ENCODE measurements around the gene ELF2. TPM values are rescaled to one million over a fixed set of nuclear protein-coding genes. Genes with fewer than 3 reads are reported as not detected.
A peak's percentile ranks its signal among the peaks of the same experiment; 100 is the strongest.

The ELF2 gene
- total and polyA plus RNA-seq, 2 of the 8 experiments (the other 6 are each of a cell fraction or from before 2014, with no cell fraction given) = 21.1 to 44.3 TPM

- H3K4me1 ChIP-seq (replicated peaks in 1 of 4; ENCODE audit: control insufficient read depth in 3 of 4, insufficient read depth in 4 of 4, low read length in 3 of 4) = peaks cover 1 to 21% (median 7%) of the 10 kb centered on the region in 4 experiments; a peak in 4 of 7 replicates
- CTCF ChIA-PET (ENCODE audit: partially characterized antibody) = interaction anchor here (0.6 to 3.0 kb wide), 7 partner anchors 17 to 441 kb away, joined by 3 to 18 read pairs (median 3); no protein-coding TSS in a partner anchor
- H3K23ac ChIP-seq (ENCODE audit: insufficient read length) = no peak overlapping the region
- no peak for TF ChIP-seq TEAD4 (IDR thresholded peaks at IDR 0.05; ENCODE audit: low read depth, low read length)
- TF ChIP-seq ASH2L (IDR thresholded peaks at IDR 0.05; ENCODE audit: low read length) = no peak
- TF ChIP-seq CREB1 (IDR thresholded peaks at IDR 0.05) = no peak
- no peak for TF ChIP-seq CTCF (IDR thresholded peaks at IDR 0.05; ENCODE audit: control extremely low read depth in 1 of 3, insufficient read depth in 1 of 3, low read depth in 1 of 3, low read length in 3 of 3)
These were observed 6.1 kb downstream of the ELF2 start for GRCh38 chr4:139170932-139171331.

More at GRCh38 chr4:139170932-139171331, 6.1 kb downstream of the ELF2 start:
- H3K9ac ChIP-seq (replicated peaks in 1 of 4; ENCODE audit: extremely low read depth in 1 of 4, low read depth in 3 of 4, low read length in 3 of 4) = no peak overlapping the region
- no peak overlapping the region for H3K4ac ChIP-seq (replicated peaks; ENCODE audit: insufficient read length, low read depth, low read length)
- 0 out of 2 replicates have a peak overlapping the region, but pooled peaks have one; percentile 32 for H2AK5ac ChIP-seq (ENCODE audit: low read depth, low read length)
- H3K27me3 ChIP-seq (replicated peaks in 1 of 4; ENCODE audit: control insufficient read depth in 3 of 4, extremely low read depth in 1 of 4, insufficient read depth in 3 of 4, low read length in 3 of 4) = peaks cover 0 to 2% (median 0%) of the 10 kb centered on the region in 4 experiments; a peak in 1 of 7 replicates
- peaks cover 5 to 6% of the 10 kb centered on the region in 2 experiments for H4K20me1 ChIP-seq (replicated peaks in 1 of 2; ENCODE audit: control insufficient read depth in 1 of 2, insufficient read depth in 2 of 2, low read length in 2 of 2)
- H3K27ac ChIP-seq (ENCODE audit: low read depth, low read length) = no peak overlapping the region
- no peaks in the 10 kb centered on the region for H3K36me3 ChIP-seq (ENCODE audit: control insufficient read depth in 2 of 4, insufficient read depth in 4 of 4, low read length in 3 of 4)
- H2AFZ ChIP-seq (ENCODE audit: low read length) = no peak overlapping the region
- H2BK20ac ChIP-seq (ENCODE audit: low read length) = no peak overlapping the region; the same call in 1 of the 2 replicates
- WGBS, 2 experiments (ENCODE audit: extremely low coverage in 1 of 2, insufficient coverage in 1 of 2, insufficient read length in 1 of 2, insufficient replicate concordance in 2 of 2, low coverage in 1 of 2, low lambda C conversion rate in 2 of 2, missing lambda C conversion rate in 1 of 2) = 98% methylated on average over 6 of the region's 6 CpGs; no CpG with 5 or more reads in 1 of the 2 experiments
- H3K4me3 ChIP-seq (ENCODE audit: extremely low read depth in 1 of 4, insufficient read depth in 2 of 4, low read depth in 3 of 4, low read length in 4 of 4) = no peak overlapping the region
- no peak for DNase-seq (ENCODE audit: low read depth in 1 of 2, low spot score in 2 of 2)
- H4K5ac ChIP-seq (ENCODE audit: insufficient read length, low read depth, low read length) = no peak overlapping the region
- H3K4me2 ChIP-seq (ENCODE audit: insufficient read depth in 1 of 2, low read depth in 2 of 2, low read length in 2 of 2) = no peak overlapping the region
- no peak overlapping the region for H3K56ac ChIP-seq (replicated peaks; ENCODE audit: insufficient read length, low read depth, low read length)
- POLR2A ChIA-PET (ENCODE audit: partially characterized antibody) = interaction anchor here (1.0 to 4.1 kb wide), 2 partner anchors 11 to 17 kb away, joined by 4 to 22 read pairs; no protein-coding TSS in a partner anchor
- H2BK15ac ChIP-seq (ENCODE audit: low read length) = no peak overlapping the region
- FAIRE-seq = no peak
- H4K8ac ChIP-seq (ENCODE audit: extremely low read depth, insufficient read depth, low read length) = no peak overlapping the region; the same call in 1 of the 2 replicates
- H2BK5ac ChIP-seq (ENCODE audit: low read depth, low read length) = no peak overlapping the region; the same call in 1 of the 2 replicates
- no peak overlapping the region for H3K14ac ChIP-seq (ENCODE audit: insufficient read length)
- no peaks in the 10 kb centered on the region for H3K9me3 ChIP-seq (ENCODE audit: insufficient read depth in 2 of 2, low read depth in 1 of 2, low read length in 1 of 2)
- H2BK120ac ChIP-seq (replicated peaks; ENCODE audit: low read depth, low read length) = no peak overlapping the region
- H3K79me2 ChIP-seq (ENCODE audit: control insufficient read depth in 1 of 2, insufficient read depth in 2 of 2, low read length in 2 of 2) = peaks cover 7 to 91% of the 10 kb centered on the region in 2 experiments
- H3K18ac ChIP-seq (ENCODE audit: extremely low read depth, low read length) = peak overlapping the region; percentile 53; the same call in 1 of the 2 replicates
- peaks cover 3% of the 10 kb centered on the region for H3K23me2 ChIP-seq (ENCODE audit: low read depth, low read length)
- H2BK12ac ChIP-seq (ENCODE audit: low read depth, low read length) = peak overlapping the region; percentile 85; the same call in 1 of the 2 replicates
- H3K79me1 ChIP-seq (ENCODE audit: low read depth, low read length) = peaks cover 6% of the 10 kb centered on the region; the same call in 1 of the 2 replicates
- H4K91ac ChIP-seq (replicated peaks; ENCODE audit: insufficient read length, low read length) = no peak overlapping the region
